GM23338 (cell line): ENCODE results near the gene NFE2. TPM values are rescaled to one million over a fixed set of nuclear protein-coding genes. Genes with fewer than 3 reads are reported as not detected.

Experiments used
- ATAC-seq: fragments of 200-7000 bp; cut with Tn5 transposase; 3 replicates; pipeline ENCODE4 v1.9.1; 2020
- DNase-seq: peaks from one replicate; pipeline ENCODE4 v3.0.0-alpha.2; 2015; ENCODE audit warnings: low spot score
- H2AFZ ChIP-seq: fragments of 200-600 bp; sonication (generic); 2 replicates; pipeline ENCODE4 v1.8.0; 2016; ENCODE audit warnings: antibody characterized with exemption, mild to moderate bottlenecking, moderate library complexity
- H3F3A ChIP-seq: fragments of 200-600 bp; sonication (generic); replicated peaks from 2 replicates; pipeline ENCODE4 v1.8.0; 2017; ENCODE audit warnings: antibody characterized with exemption, mixed run types, low read depth
- H3K27ac ChIP-seq: fragments of 200-600 bp; sonication (generic); 2 replicates; pipeline ENCODE4 v1.6.1; 2016; ENCODE audit warnings: low read depth
- H3K27me3 ChIP-seq: fragments of 200-600 bp; sonication (generic); 2 replicates; pipeline ENCODE4 v1.8.0; 2016; ENCODE audit warnings: mild to moderate bottlenecking, mixed run types, moderate library complexity; ENCODE audit not compliant: insufficient read depth
- H3K36me3 ChIP-seq: fragments of 200-600 bp; sonication (generic); 2 replicates; pipeline ENCODE4 v1.8.0; 2016; ENCODE audit warnings: mild to moderate bottlenecking; ENCODE audit not compliant: insufficient read depth
- H3K4me1 ChIP-seq: fragments of 200-600 bp; sonication (generic); 2 replicates; pipeline ENCODE4 v1.8.0; 2016; ENCODE audit warnings: mild to moderate bottlenecking, moderate library complexity; ENCODE audit not compliant: insufficient read depth
- H3K4me2 ChIP-seq: fragments of 200-600 bp; sonication (generic); 2 replicates; pipeline ENCODE4 v1.7.1; 2017; ENCODE audit warnings: mixed run types
- H3K4me3 ChIP-seq: fragments of 200-600 bp; sonication (generic); 2 replicates; pipeline ENCODE4 v1.6.1; 2016; ENCODE audit warnings: mixed run types
- H3K79me2 ChIP-seq: fragments of 200-600 bp; sonication (generic); replicated peaks from 2 replicates; pipeline ENCODE4 v1.8.0; 2017; ENCODE audit warnings: mild to moderate bottlenecking; ENCODE audit not compliant: insufficient read depth
- H3K9me2 ChIP-seq: fragments of 200-600 bp; sonication (generic); 2 replicates; pipeline ENCODE4 v1.8.0; 2017; ENCODE audit not compliant: insufficient read depth
- H4K20me1 ChIP-seq: fragments of 200-600 bp; sonication (generic); replicated peaks from 2 replicates; pipeline ENCODE4 v1.8.0; 2017; ENCODE audit warnings: mild to moderate bottlenecking; ENCODE audit not compliant: insufficient read depth
- H3K27ac Mint-ChIP-seq: 2 replicates; pipeline ENCODE4 v1.8.0; 2020; ENCODE audit warnings: inconsistent platforms, mild to moderate bottlenecking, moderate library complexity, mixed read lengths
- H3K27me3 Mint-ChIP-seq: 3 replicates; pipeline ENCODE4 v1.8.0; 2022; ENCODE audit warnings: low read depth, mild to moderate bottlenecking, moderate library complexity, mixed read lengths, inconsistent platforms; ENCODE audit not compliant: insufficient read depth, poor library complexity
- H3K36me3 Mint-ChIP-seq: 3 replicates; pipeline ENCODE4 v1.8.0; 2021; ENCODE audit warnings: low read depth, mild to moderate bottlenecking, inconsistent platforms, moderate library complexity, mixed read lengths
- H3K4me1 Mint-ChIP-seq: 3 replicates; pipeline ENCODE4 v1.8.0; 2020; ENCODE audit warnings: mild to moderate bottlenecking, inconsistent platforms, mixed read lengths
- H3K4me3 Mint-ChIP-seq: 3 replicates; pipeline ENCODE4 v1.8.0; 2021; ENCODE audit warnings: moderate library complexity, mild to moderate bottlenecking, inconsistent platforms, mixed read lengths
- H3K9me3 Mint-ChIP-seq: 3 replicates; pipeline ENCODE4 v1.8.0; 2020; ENCODE audit warnings: moderate library complexity, mild to moderate bottlenecking, inconsistent platforms, mixed read lengths
- CREB1 ChIP-seq: fragments of 250-450 bp; sonication (Bioruptor Pico); IDR thresholded peaks from 2 replicates; pipeline ENCODE4 v1.5.0; 2020; ENCODE audit warnings: low read depth, mild to moderate bottlenecking, moderate library complexity
- EZH2phosphoT487 ChIP-seq: fragments of 200-600 bp; sonication (generic); IDR thresholded peaks from one replicate; pipeline ENCODE4 v1.8.1; 2018; ENCODE audit warnings: antibody characterized with exemption; ENCODE audit not compliant: unreplicated experiment
- JUNB ChIP-seq: IDR thresholded peaks from one replicate; pipeline ENCODE4 v1.6.1; 2016; ENCODE audit warnings: antibody characterized with exemption; ENCODE audit not compliant: unreplicated experiment
- POLR2AphosphoS5 ChIP-seq: IDR thresholded peaks from 2 replicates; pipeline ENCODE4 v1.6.1; 2016; ENCODE audit warnings: antibody characterized with exemption, low read depth
- STAT1 ChIP-seq: IDR thresholded peaks from one replicate; pipeline ENCODE4 v1.6.1; 2016; ENCODE audit warnings: antibody characterized with exemption; ENCODE audit not compliant: unreplicated experiment
- ZNF114 ChIP-seq: fragments of 250-450 bp; sonication (Bioruptor Pico); IDR thresholded peaks from 2 replicates; pipeline ENCODE4 v1.5.0; 2020; ENCODE audit warnings: mild to moderate bottlenecking, moderate library complexity
- ZNF331 ChIP-seq: fragments of 250-450 bp; sonication (Bioruptor Pico); IDR thresholded peaks from 2 replicates; pipeline ENCODE4 v1.5.0; 2020; ENCODE audit warnings: low read depth, mild to moderate bottlenecking, moderate library complexity
- ZNF462 ChIP-seq: fragments of 250-450 bp; sonication (Bioruptor Pico); IDR thresholded peaks from 2 replicates; pipeline ENCODE4 v1.5.0; 2020; ENCODE audit warnings: mild to moderate bottlenecking, moderate library complexity
- polyA plus RNA-seq: library from polyadenylated mRNA; unstranded; fragments of >200 nt; fragmentation: Nextera tagmentation; extraction: Ambion mirVana; gene quantifications from 2 replicates; pipeline ENCODE4 v1.2.1, GENCODE V29; 2016
- total RNA-seq: library from RNA; depleted of rRNA; stranded (reverse); fragments of >200 nt; shearing (Covaris generic); gene quantifications from 2 replicates; pipeline ENCODE4 v1.2.3, GENCODE V29; 2014
- TF ChIP-seq, protein P1 (sequence below): IDR thresholded peaks from one replicate; pipeline ENCODE4 v1.6.1; 2018; ENCODE audit warnings: antibody characterized with exemption; ENCODE audit not compliant: unreplicated experiment
- TF ChIP-seq, protein P2 (sequence below): IDR thresholded peaks from 2 replicates; pipeline ENCODE4 v1.6.1; 2016; ENCODE audit warnings: antibody characterized with exemption
- TF ChIP-seq, protein P3 (sequence below), 2 experiments: fragments of 200-600 bp in 1 of 2; sonication (generic) in 1 of 2; conservative IDR thresholded peaks; 2 replicates each; pipeline versions ENCODE4 v1.5.1 to v1.6.1; 2016 to 2017; ENCODE audit warnings: antibody characterized with exemption in 2 of 2, low read depth in 2 of 2, mild to moderate bottlenecking in 2 of 2, moderate library complexity in 1 of 2

The NFE2 gene
- total and polyA plus RNA-seq, 2 experiments from 2014 or later = 1.3 to 1.8 TPM

- TF ChIP-seq, protein P1, sequence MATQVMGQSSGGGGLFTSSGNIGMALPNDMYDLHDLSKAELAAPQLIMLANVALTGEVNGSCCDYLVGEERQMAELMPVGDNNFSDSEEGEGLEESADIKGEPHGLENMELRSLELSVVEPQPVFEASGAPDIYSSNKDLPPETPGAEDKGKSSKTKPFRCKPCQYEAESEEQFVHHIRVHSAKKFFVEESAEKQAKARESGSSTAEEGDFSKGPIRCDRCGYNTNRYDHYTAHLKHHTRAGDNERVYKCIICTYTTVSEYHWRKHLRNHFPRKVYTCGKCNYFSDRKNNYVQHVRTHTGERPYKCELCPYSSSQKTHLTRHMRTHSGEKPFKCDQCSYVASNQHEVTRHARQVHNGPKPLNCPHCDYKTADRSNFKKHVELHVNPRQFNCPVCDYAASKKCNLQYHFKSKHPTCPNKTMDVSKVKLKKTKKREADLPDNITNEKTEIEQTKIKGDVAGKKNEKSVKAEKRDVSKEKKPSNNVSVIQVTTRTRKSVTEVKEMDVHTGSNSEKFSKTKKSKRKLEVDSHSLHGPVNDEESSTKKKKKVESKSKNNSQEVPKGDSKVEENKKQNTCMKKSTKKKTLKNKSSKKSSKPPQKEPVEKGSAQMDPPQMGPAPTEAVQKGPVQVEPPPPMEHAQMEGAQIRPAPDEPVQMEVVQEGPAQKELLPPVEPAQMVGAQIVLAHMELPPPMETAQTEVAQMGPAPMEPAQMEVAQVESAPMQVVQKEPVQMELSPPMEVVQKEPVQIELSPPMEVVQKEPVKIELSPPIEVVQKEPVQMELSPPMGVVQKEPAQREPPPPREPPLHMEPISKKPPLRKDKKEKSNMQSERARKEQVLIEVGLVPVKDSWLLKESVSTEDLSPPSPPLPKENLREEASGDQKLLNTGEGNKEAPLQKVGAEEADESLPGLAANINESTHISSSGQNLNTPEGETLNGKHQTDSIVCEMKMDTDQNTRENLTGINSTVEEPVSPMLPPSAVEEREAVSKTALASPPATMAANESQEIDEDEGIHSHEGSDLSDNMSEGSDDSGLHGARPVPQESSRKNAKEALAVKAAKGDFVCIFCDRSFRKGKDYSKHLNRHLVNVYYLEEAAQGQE = no peak
- TF ChIP-seq POLR2AphosphoS5 (no peak), ZNF114 (CRISPR knock-in tag) (no peak), EZH2phosphoT487 (no peak), ZNF331 (CRISPR knock-in tag) (no peak)
- TF ChIP-seq, protein P2, sequence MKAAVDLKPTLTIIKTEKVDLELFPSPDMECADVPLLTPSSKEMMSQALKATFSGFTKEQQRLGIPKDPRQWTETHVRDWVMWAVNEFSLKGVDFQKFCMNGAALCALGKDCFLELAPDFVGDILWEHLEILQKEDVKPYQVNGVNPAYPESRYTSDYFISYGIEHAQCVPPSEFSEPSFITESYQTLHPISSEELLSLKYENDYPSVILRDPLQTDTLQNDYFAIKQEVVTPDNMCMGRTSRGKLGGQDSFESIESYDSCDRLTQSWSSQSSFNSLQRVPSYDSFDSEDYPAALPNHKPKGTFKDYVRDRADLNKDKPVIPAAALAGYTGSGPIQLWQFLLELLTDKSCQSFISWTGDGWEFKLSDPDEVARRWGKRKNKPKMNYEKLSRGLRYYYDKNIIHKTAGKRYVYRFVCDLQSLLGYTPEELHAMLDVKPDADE = no peak
Observed at GRCh38 chr12:54298904-54299303, 1.9 kb downstream of the NFE2 start (continued).

GRCh38 chr12:54296393-54297099 lies 4.3 kb downstream of the NFE2 start:
- no peaks in the 10 kb centered on the region for H4K20me1 ChIP-seq
- H3K4me2 ChIP-seq = no peak overlapping the region
- H3F3A ChIP-seq = peaks cover 6% of the 10 kb centered on the region
- no peak overlapping the region for H3K27ac ChIP-seq
- peaks cover 15% of the 10 kb centered on the region for H3K27me3 ChIP-seq
- Mint-ChIP-seq H3K36me3 (no peaks in the 10 kb centered on the region; the same call in 2 of the 3 replicates), H3K4me3 (no peak overlapping the region), H3K27ac (no peak overlapping the region), H3K9me3 (no peaks in the 10 kb centered on the region), H3K4me1 (peaks cover 23% of the 10 kb centered on the region), H3K27me3 (peaks cover 20% of the 10 kb centered on the region)
- no peaks in the 10 kb centered on the region for H3K36me3 ChIP-seq
- no peak for ATAC-seq
- no peak for DNase-seq
- no peak overlapping the region for H3K4me3 ChIP-seq
- peaks cover 19% of the 10 kb centered on the region for H3K4me1 ChIP-seq
- H2AFZ ChIP-seq = no peak overlapping the region
- H3K9me2 ChIP-seq = no peaks in the 10 kb centered on the region
- H3K79me2 ChIP-seq = no peaks in the 10 kb centered on the region
- no peak for TF ChIP-seq POLR2AphosphoS5
- TF ChIP-seq JUNB = no peak
- no peak for TF ChIP-seq EZH2phosphoT487
- no peak for TF ChIP-seq ZNF331 (CRISPR knock-in tag)
- TF ChIP-seq, protein P3, sequence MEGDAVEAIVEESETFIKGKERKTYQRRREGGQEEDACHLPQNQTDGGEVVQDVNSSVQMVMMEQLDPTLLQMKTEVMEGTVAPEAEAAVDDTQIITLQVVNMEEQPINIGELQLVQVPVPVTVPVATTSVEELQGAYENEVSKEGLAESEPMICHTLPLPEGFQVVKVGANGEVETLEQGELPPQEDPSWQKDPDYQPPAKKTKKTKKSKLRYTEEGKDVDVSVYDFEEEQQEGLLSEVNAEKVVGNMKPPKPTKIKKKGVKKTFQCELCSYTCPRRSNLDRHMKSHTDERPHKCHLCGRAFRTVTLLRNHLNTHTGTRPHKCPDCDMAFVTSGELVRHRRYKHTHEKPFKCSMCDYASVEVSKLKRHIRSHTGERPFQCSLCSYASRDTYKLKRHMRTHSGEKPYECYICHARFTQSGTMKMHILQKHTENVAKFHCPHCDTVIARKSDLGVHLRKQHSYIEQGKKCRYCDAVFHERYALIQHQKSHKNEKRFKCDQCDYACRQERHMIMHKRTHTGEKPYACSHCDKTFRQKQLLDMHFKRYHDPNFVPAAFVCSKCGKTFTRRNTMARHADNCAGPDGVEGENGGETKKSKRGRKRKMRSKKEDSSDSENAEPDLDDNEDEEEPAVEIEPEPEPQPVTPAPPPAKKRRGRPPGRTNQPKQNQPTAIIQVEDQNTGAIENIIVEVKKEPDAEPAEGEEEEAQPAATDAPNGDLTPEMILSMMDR (conservative IDR thresholded peaks at IDR 0.05; ENCODE audit: low read depth in 2 of 2) = no peak
- no peak for TF ChIP-seq CREB1
- no peak for TF ChIP-seq ZNF462
- TF ChIP-seq STAT1 = no peak
- no peak for TF ChIP-seq ZNF114 (CRISPR knock-in tag)
